Fibroblast of lung (primary cell): ENCODE results near the gene PARVG. TPM values are rescaled to one million over a fixed set of nuclear protein-coding genes. Genes with fewer than 3 reads are reported as not detected.

Experiments
- DNase-seq, 2 donors: peaks; one replicate each; pipeline versions ENCODE4 v3.0.0 to v3.0.0-alpha.2; 2010; ENCODE audit warnings: low read depth in 2 of 2
- H2AFZ ChIP-seq: 2 replicates; pipeline ENCODE4 v1.5.1; 2012; ENCODE audit warnings: low read length, control low read depth, inconsistent platforms
- H3K27ac ChIP-seq: 2 replicates; pipeline ENCODE4 v1.5.1; 2011; ENCODE audit warnings: low read length, control low read depth; ENCODE audit not compliant: insufficient read depth
- H3K27me3 ChIP-seq: 2 replicates; pipeline ENCODE4 v1.5.1; 2011; ENCODE audit warnings: mild to moderate bottlenecking, low read length; ENCODE audit not compliant: control insufficient read depth, insufficient read depth
- H3K36me3 ChIP-seq: 2 replicates; pipeline ENCODE4 v1.5.1; 2011; ENCODE audit warnings: low read length; ENCODE audit not compliant: control insufficient read depth, insufficient read depth
- H3K4me1 ChIP-seq: 2 replicates; pipeline ENCODE4 v1.5.1; 2011; ENCODE audit warnings: low read length; ENCODE audit not compliant: control insufficient read depth, insufficient read depth; ENCODE audit errors: extremely low read depth
- H3K4me2 ChIP-seq: 2 replicates; pipeline ENCODE4 v1.5.1; 2011; ENCODE audit warnings: low read length, control low read depth; ENCODE audit not compliant: insufficient read depth; ENCODE audit errors: extremely low read depth
- H3K4me3 ChIP-seq, 4 experiments: fragments of 200-600 bp in 1 of 4; sonication (generic) in 1 of 4; replicated peaks in 1 of 4; 2 replicates each; pipeline ENCODE4 v1.5.1; 2011 to 2016; ENCODE audit warnings: low read length in 4 of 4, low read depth in 3 of 4, mild to moderate bottlenecking in 3 of 4, control low read depth in 2 of 4, inconsistent platforms in 1 of 4, mixed read lengths in 1 of 4; ENCODE audit not compliant: insufficient read depth in 1 of 4; ENCODE audit errors: control extremely low read depth in 1 of 4
- H3K79me2 ChIP-seq: 2 replicates; pipeline ENCODE4 v1.5.1; 2012; ENCODE audit warnings: mild to moderate bottlenecking, low read length, inconsistent platforms; ENCODE audit not compliant: control insufficient read depth, insufficient read depth
- H3K9ac ChIP-seq: 2 replicates; pipeline ENCODE4 v1.5.1; 2011; ENCODE audit warnings: mild to moderate bottlenecking, low read length, control low read depth; ENCODE audit not compliant: insufficient read depth
- H3K9me3 ChIP-seq: 2 replicates; pipeline ENCODE4 v1.5.1; 2012; ENCODE audit warnings: low read depth, low read length; ENCODE audit not compliant: control insufficient read depth, insufficient read depth
- H4K20me1 ChIP-seq: 2 replicates; pipeline ENCODE4 v1.5.1; 2011; ENCODE audit warnings: low read length; ENCODE audit not compliant: control insufficient read depth, insufficient read depth; ENCODE audit errors: extremely low read depth
- CTCF ChIP-seq, 2 donors: IDR thresholded peaks in 1 of 2; conservative IDR thresholded peaks in 1 of 2; 1 replicate in 1 of 2; 2 replicates in 1 of 2; pipeline ENCODE4 v1.5.1; 2011 to 2012; ENCODE audit warnings: low read length in 2 of 2, control low read depth in 1 of 2, inconsistent platforms in 1 of 2, low read depth in 1 of 2, mild to moderate bottlenecking in 1 of 2
- EZH2 ChIP-seq: IDR thresholded peaks from 2 replicates; pipeline ENCODE4 v1.5.1; 2012; ENCODE audit warnings: low read length, control low read depth, mild to moderate bottlenecking; ENCODE audit errors: missing control alignments
- polyA plus RNA-seq, 2 donors: library from polyadenylated mRNA; depleted of rRNA in 1 of 2; stranded (reverse) in 1 of 2; unstranded in 1 of 2; fragments of >200 nt; gene quantifications; 2 replicates each; pipeline ENCODE4 v1.2.1, GENCODE V29; 2011 to 2012; ENCODE audit warnings: missing spikeins in 1 of 2
- total RNA-seq: library from RNA; depleted of rRNA; stranded (reverse); fragments of >200 nt; gene quantifications from 2 replicates; pipeline ENCODE4 v1.2.1, GENCODE V29; 2014

PARVG gene
- total and polyA plus RNA-seq, 2 donors (not counting 1 experiment from before 2014, with no cell fraction given): not detected

- H3K27me3 ChIP-seq: no peaks in the 10 kb centered on the region
- no peaks in the 10 kb centered on the region for H3K4me1 ChIP-seq
- H3K27ac ChIP-seq: no peak overlapping the region
- no peaks in the 10 kb centered on the region for H4K20me1 ChIP-seq
- H3K4me2 ChIP-seq: no peak overlapping the region
- DNase-seq: no peak
- no peaks in the 10 kb centered on the region for H3K9me3 ChIP-seq
- no peaks in the 10 kb centered on the region for H3K36me3 ChIP-seq
- no peak for TF ChIP-seq EZH2
- no peak for TF ChIP-seq CTCF (conservative IDR thresholded peaks at IDR 0.05 in 1 of 2, IDR thresholded peaks at IDR 0.05 in 1 of 2; ENCODE audit: low read depth in 1 of 2, low read length in 2 of 2)
- no peak overlapping the region for H3K9ac ChIP-seq
- no peaks in the 10 kb centered on the region for H3K79me2 ChIP-seq
- H2AFZ ChIP-seq: no peak overlapping the region
- H3K4me3 ChIP-seq: no peak overlapping the region
Measured at GRCh38 chr22:44171561-44171960, 9.2 kb upstream of the PARVG start.

- no peak overlapping the region for H3K27ac ChIP-seq
- no peak overlapping the region for H3K9ac ChIP-seq
- no peaks in the 10 kb centered on the region for H3K79me2 ChIP-seq
- H3K4me2 ChIP-seq: no peak overlapping the region
- no peak overlapping the region for H2AFZ ChIP-seq
- H3K9me3 ChIP-seq: no peaks in the 10 kb centered on the region
- no peaks in the 10 kb centered on the region for H3K27me3 ChIP-seq
- no peaks in the 10 kb centered on the region for H4K20me1 ChIP-seq
- no peaks in the 10 kb centered on the region for H3K36me3 ChIP-seq
- no peak for TF ChIP-seq EZH2
- TF ChIP-seq CTCF (conservative IDR thresholded peaks at IDR 0.05 in 1 of 2, IDR thresholded peaks at IDR 0.05 in 1 of 2; ENCODE audit: low read depth in 1 of 2, low read length in 2 of 2): no peak
- no peaks in the 10 kb centered on the region for H3K4me1 ChIP-seq
- H3K4me3 ChIP-seq: no peak overlapping the region
- no peak for DNase-seq
Measured at GRCh38 chr22:44172370-44173108, 8.2 kb upstream of the PARVG start.

- no peak for TF ChIP-seq EZH2
- no peak for TF ChIP-seq CTCF (conservative IDR thresholded peaks at IDR 0.05 in 1 of 2, IDR thresholded peaks at IDR 0.05 in 1 of 2; ENCODE audit: low read depth in 1 of 2, low read length in 2 of 2)
- Histone ChIP-seq H3K4me1 (no peaks in the 10 kb centered on the region), H3K27ac (no peak overlapping the region), H2AFZ (no peak overlapping the region), H3K79me2 (no peaks in the 10 kb centered on the region), H3K4me3 (no peak overlapping the region), H3K36me3 (no peaks in the 10 kb centered on the region), H3K4me2 (no peak overlapping the region), H3K9me3 (no peaks in the 10 kb centered on the region), H3K9ac (no peak overlapping the region), H4K20me1 (no peaks in the 10 kb centered on the region), H3K27me3 (no peaks in the 10 kb centered on the region)
- no peak for DNase-seq
Measured at GRCh38 chr22:44173154-44173553, 7.6 kb upstream of the PARVG start.
